Renal cortex interstitium (tissue), 11 donors: ENCODE data around the gene RGSL1. TPM values are rescaled to one million over a fixed set of nuclear protein-coding genes. Genes with fewer than 3 reads are reported as not detected.

Experiments used
- DNase-seq, 11 donors: peaks; one replicate each; pipeline ENCODE4 v3.0.0-alpha.2; 2013; ENCODE audit warnings: low read depth in 9 of 11, low spot score in 4 of 11; ENCODE audit errors: extremely low read depth in 1 of 11
- polyA plus RNA-seq, 3 donors: library from polyadenylated mRNA; unstranded; fragments of 120-200 nt; gene quantifications; one replicate each; pipeline ENCODE4 v1.2.1, GENCODE V29; 2013; ENCODE audit not compliant: insufficient read length in 3 of 3

Gene RGSL1
- polyA plus RNA-seq, 3 donors, result not detected

DNA sequence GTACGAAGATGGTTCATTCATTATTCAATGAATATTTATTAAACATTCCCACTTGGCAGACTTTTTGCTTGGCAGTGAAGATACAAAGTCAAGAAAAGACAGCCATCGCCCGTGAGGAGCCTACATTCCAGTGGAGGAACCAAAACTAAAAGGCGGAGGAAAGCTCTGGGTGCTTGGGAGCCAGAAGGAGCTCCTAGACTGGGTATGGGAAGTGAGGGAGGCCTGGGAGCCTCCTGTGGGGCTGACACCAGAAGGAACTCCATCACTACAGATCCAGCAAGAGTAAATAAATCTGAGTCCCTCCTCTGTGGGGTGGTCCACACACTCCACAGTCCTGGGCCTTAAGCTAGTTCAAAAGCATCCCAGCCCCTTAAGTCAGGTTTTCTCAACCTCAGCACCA lies 124.2 kb downstream of the RGSL1 start:
- no peak for DNase-seq

DNA sequence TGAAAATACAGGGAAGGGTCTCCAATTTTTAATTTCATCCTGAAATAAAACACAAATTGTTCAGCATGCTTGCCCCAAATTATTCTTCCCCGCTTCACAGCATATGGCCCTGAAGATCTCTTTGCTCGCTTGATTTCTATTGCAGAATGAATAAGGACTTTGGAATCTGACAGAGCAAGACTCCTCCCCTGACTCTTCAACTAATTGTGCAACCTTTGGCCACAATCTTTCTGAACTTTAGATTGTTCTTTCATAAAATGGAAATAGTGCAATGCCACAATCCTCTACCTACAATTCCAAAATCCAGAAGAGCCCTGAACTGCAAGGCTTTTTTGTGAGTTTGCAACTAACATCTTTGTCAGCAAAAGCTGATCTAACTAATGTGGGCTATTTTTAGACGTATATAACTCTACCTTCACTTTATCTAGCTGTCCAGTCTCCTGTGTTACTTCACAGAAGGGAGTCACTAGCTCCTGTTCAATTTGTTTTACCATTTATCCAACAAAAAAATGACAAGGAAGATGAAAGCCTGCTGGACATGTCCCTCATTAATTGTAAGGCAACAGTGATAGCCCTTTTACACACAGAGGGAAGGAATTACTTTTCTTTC lies 125.7 kb downstream of the RGSL1 start:
- peak in 1 of 11 donors; percentile 29 for DNase-seq

DNA sequence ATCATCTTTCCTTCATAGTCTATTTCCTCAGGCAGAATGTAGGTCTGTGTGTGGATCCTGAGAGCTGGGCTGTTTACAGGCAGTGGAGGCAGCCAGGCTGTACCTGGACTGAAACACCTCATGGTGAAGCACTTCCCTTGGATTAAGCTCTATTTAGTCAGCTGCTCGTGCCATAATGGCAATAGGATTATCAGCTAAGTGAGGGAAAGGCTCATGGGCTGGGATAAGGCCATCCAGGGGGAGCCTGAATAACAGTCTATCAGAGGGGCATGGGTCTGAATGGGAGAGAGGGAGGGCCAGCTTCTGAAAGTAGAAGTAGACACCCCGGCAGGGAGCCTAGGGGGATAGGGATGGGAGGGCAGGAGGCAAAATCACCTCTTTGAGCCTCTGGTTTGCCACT lies 130.8 kb downstream of the RGSL1 start:
- DNase-seq, result no peak

DNA sequence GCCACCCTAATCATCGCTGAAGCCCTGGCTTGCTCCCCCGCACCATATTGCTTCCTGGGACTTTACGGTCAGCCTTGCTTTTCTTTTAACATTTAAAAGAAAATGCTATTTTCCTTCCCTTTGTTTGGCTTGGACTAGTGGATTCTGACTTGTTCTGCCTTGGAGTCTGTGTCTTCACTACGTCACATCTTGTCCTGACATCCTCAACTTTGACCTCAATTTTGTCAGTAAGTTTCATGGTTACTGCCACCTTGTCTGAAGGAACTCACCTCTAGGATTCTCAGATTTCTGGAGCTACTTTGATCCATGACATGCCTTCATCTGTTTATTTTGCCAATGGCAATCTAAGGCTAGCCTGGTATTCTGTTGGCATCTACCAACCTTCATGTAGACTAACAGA lies 134.8 kb downstream of the RGSL1 start:
- no peak for DNase-seq

DNA sequence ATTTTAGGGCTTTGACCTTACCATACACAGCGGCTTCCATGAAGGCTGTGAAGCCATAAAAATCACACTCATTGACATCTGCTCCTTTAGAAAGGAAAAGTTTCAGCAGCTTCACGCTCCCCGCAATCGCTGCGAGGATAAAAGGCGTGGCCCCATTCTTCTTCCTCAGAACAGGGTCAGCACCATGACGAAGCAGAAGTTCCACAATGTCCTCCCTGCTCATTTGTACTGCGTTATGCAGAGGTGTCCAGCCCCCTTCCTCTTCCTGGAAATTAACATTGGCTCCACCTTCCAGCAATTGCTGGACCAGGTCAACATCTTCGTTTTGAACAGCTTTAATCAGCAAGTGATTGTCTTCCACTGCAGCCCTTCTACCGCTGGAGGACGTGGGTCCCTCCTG lies 136.4 kb downstream of the RGSL1 start:
- DNase-seq, result no peak

DNA sequence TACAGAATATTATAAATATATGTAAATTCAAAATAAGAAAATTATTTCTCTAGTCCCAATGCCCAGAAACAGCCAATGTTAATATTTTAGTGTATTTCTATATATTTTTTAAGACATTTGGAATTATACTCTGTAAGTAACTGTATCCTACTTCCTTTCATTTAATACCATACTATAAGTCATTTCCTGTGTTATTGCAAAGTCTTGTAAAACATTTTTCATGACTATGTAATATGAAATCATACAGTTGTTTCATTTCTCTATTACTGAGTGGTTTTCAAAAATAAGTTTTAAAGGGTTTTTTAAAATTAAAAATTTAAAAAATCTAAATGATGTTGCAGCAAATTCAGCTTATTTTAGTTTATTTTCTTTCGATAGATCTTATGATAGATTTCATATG lies 137.1 kb downstream of the RGSL1 start:
- DNase-seq, result no peak

DNA sequence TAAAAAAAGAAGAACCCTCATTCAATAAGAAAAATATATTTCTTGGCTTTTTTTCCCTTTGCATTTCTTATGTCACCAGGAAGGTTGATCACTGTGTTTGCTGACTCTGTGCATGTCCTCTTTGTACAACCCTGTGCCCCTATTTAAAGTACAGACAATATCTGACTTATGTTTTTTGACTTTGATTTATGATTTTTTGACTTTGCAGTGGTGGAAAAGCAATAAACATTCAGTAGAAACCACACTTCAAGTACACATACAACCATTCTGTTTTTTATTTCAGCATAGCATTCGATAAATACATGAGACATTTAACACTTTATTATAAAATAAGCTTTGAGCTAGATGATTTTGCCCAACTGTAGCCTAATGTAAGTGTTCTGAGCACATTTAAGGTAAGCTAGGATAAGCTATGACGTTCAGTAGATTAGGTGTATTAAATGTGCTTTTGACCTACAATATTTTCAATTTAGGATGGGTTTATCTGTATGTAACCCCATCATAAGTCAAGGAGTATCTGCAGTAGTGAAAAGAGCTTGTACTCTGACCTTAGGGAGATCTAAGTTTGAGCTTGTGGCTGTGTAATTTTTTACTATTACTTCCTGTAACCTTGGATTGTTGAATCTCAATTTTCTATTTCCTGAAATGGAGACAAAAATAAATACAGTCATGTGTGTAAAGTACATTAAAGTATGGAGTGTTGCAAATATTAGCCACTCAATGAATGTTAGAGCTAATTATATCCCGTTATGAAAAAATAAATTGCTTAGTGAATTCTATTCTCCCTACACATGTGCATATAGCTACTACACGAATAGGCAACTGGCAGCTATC lies 137.9 kb downstream of the RGSL1 start:
- DNase-seq, result no peak

DNA sequence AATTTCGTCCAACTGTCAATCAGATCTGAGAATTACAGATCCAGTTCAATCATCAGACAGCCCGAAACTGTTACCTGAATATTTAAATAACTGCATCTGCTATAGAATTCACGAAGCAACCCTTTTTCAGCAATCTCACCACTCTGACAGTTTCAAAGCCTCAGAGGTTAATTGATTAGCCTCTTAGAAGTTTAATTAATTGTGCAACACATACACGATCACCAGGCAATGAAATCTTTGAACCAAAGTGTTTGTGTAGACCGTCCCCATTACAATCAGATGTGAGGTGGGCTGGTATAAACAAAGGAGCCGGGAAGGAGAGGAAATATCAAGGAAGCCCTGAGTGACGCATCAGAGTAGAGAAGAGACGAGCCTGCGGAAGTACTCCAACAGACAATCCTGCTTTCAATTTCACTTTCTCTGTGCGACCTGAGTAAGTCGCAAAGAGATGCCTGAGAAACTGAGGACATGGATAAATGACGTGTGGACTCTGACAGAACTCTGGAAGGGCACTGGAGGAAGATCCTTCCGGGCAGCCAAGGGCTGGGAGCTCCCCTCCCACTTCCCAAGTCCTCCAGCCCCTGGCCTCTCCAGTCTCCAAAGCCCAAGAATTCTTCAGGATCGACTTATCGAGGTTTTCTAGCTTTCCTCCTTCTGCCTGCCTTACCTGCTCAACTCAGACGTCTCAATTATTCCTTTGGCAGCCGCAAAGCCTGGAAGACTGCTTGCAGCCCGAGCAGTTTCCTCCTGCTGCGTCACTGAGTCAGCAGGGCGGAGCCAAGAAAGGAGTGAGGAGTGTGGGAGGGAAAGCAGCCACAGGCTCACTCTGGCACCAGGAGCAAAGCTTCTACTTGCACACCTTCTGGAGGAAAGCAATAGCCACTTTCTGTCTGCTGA lies 138.8 kb downstream of the RGSL1 start, which contains the start of gene RNASEL:
TSS of gene RNASEL (minus strand) at position 757 of the 897 bp plus-strand sequence. CDS start 2,450 bp downstream, outside the sequence.
- DNase-seq, result peak; percentile 40 to 75 (median 57)

DNA sequence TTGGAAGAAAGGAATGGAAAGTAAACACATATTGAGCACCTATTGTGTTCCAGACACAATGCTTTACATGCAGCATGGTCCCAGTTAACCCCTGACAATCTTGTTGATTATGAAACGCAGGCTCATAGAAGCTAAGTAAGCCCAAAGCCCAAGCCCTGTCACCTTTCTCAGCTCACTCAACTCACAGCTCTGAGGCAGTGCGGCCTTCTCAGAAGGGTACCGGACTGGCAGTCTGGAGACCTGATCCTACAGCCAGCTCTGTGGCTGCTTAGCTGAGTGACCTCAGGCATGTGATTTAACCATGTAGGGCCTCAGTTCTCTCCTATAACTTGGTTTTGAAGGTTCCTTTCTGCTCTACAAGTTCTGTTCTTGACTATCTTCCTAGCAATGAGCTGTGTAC lies 139.6 kb downstream of the RGSL1 start:
- no peak for DNase-seq

DNA sequence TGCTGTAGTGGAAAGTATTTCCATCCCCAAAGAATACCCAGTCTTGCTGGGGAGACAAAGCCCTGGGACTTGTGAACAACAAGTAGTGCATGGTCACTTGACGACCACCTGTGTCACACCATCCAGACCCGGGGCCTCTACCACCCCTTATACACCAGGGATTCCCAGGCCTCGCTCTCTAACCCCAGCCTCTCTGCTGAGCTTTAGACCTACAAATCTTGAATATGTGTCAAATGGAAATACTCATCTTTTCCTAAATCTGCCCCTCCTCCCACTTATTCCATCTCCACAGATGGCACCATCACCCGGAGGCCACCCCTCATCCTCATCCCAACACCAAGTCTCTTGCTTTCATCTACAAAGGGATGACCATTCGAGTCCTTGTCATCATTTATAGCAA lies 140.0 kb downstream of the RGSL1 start:
- DNase-seq, result no peak

DNA sequence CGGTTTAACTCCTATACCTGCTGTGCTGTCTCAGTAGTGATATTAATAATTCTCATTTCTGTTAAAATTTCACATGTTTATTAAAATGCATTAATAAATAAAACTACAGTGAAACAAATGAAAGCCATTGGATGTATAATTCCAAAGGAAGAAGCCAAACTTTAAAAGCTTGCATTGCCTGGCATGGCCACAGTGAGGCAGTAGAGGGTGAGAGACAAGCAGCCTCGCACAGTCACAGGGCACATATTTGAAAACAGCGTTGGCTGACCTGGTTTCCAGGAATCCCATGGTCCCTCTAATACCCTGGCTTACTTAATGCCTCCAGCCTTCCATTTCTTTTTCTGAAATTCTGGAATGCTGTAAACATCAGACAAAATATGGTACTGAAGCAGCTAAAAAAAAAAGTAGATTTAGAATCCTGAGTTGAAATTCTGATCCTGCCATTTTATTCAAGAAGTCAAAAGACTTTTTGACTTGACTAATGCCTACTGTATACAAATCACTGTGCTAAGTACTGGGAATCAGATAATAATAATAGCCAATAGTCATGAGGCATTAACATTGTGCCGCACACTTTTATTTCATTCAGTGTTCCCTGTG lies 145.8 kb downstream of the RGSL1 start:
- peak in 1 of 11 donors; percentile 28 for DNase-seq

DNA sequence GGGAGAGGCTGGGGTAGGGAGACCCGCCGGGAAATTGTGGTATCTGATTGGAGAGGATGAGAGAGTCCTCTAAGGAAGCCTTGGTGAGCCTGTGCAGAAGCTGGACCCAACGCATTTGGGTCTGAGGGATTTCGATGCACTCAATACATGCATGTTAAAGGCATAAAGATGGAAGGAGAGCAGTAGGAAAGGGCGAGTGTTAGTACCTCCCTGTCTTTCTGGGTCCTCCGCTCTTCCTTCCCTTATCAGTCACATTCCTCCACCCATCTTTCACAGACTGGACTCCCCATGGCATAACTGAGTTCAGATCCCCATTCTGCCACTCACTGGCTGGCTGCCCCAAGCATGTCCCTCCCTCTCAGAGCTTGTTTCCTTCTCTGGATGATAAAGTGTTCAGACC lies 147.0 kb downstream of the RGSL1 start:
- DNase-seq, result no peak

DNA sequence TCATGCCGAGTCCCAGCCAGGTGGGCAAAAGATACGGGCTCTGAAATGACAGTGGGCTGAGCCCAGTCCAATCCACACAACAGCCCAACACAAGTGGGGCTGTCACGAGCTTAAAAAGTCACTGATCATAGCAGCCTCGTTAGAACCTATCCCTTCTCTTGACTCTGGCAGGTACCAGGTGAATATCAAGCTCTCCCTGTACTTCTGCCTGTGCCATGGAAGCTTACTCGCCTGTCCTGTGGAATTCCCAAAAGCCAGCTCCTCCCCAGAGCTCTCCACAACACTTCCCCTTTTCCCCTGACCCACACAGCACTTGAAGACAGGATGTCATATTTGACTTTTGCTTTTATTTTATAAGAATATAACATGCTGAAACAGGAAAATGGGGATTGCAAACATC lies 148.3 kb downstream of the RGSL1 start:
- no peak for DNase-seq

DNA sequence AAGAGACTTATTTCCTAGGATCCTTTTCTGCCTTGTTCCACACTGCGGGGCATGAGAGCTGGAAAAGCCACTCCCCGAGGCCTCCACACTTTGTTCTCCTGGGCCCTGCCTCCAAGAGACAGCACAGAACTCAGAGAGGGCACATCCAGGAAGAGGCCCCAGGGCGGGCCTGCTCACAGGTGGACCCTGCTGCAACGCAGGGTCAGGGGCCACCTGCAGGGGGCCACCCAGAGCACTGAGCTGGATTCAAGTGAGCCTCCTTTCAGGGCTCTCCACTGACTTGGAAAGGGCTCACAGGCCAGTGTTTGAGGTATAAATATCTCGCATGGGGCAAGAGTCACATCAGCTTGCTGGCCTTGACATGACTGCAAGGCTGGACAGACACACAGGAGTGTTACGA lies 149.4 kb downstream of the RGSL1 start:
- no peak for DNase-seq

DNA sequence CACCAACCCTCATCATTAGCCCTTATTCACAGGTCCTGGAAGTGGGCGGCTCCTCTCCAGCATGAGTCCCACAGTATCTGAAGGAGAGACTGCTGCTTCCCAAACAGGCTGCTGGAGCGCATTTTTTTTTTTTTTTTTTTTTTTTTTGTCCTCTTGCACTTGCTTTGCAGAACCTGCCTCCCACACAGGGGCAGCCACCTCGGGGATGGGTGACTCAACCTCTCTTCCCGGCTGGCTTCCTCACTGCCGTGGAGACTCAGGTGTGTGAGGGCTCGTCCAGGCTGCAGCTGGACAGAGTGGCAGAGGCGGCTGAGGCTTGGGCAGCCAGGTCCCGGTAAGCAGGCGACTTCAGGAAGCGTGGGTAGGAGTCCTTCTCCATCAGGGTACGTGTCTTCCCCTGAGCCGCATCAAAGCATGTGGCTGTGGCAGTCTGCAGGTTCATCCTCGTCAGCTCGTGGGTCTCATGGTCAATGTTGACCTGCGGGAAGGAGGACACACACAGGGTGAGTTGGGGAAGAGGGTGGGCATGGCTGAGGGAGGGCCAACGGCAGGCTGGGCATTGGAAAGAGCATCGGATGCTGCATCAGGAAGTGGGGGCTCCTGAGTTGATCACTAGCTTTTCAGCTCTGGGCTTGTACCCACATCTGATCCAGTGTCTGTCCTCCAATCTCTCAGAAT lies 150.2 kb downstream of the RGSL1 start:
- DNase-seq, result no peak

DNA sequence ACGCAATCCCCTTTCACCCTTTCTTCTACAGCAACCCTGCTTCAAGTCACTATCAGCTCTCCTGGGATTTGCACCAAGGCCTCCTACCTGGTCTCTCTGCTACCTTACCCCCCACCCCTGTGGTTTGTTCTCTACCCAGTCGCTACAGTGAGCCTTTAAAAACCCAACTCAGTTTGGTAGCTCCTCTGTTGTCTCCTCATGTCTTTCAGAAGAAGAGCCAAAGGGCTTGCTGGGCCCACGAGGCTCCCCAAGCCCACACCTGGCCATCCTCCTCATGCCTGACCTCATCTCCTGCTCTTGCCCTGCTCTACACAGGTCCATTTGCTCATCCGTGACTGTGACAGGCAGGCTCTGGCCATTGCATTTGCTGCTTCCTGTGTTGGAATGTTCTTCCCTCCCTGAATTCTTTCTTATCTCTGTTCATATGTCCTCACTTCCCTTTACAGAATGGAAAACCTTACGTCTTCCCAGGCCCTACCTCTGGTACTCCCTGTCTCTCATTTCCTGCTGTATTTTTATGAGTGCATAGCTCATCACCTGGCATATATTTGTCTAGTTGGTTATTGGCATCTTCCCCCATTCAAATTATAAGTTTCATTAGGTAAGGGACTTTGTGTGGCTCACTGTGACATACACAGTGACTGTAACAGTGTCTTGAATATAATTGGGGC lies 150.9 kb downstream of the RGSL1 start:
- DNase-seq, result no peak

DNA sequence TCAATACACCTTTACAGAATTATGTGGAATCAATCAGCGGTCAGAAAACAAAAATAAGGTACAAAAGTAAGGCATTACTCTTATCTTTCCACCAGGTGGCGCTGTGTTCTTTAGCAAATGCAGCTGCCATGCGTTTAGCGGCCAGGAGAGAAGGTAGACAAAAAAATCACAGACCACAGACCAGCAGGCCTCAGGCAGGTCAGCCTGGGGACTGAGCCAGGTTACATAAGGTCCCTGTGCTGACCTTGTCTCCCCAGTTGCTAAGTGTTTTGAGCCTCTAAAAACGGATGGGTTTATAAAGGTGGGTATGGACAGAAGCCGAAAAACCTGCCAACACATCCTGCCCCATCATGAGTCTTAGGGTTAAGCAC lies 151.5 kb downstream of the RGSL1 start:
- peak in 5 of 11 donors; percentile 65 to 79 (median 69) for DNase-seq

DNA sequence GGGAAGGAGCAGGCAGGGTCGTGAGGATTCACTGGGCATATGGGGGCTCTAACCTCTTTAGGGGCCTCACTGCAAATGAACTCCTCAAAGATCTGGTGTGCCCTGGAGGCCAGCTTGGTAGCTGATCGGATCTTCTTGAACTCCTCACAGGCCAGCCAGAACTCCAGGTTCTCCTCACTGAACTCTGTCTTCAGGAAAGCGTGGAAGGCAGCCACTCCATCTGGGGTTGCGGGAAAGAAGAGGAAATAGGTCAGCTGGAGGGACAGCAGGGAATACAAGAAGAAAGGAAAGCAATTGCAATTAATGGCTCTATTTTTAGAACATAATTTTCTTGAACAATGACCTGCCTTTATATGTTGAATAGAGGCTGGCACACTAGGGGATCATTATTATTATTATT lies 152.0 kb downstream of the RGSL1 start:
- DNase-seq, result no peak
